GM11168 (cell line): Measurements from ENCODE around the gene HTATSF1.

ENCODE experiments used
- in situ Hi-C: fragments of 300-500 bp; cut with MboI; formaldehyde crosslinking; loops from one replicate; pipeline ENCODE4 v1.12.0; 2022; ENCODE audit warnings: low sequenced_read_pairs; ENCODE audit not compliant: unreplicated experiment

HTATSF1 gene

DNA sequence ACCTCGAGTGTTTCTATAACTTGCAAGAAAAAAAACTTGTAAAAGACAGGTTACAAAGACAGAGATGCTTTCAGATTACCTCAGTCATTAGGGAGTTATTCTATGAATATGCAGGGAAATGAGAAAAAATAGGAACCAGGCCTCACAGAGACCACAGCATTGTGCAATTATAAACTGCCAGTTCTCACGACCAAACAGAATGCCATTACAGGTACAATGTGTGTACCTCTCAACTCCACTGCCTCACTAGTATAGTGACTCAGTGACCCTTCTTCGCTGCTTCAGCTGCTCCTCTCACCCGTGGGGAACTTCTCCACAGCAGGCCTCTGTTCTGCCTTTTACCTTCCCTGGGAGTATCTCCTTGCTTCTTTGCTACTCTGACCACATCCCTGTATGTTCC is 2.3 kb upstream of the HTATSF1 start:
- in situ Hi-C loops: no loop called here

DNA sequence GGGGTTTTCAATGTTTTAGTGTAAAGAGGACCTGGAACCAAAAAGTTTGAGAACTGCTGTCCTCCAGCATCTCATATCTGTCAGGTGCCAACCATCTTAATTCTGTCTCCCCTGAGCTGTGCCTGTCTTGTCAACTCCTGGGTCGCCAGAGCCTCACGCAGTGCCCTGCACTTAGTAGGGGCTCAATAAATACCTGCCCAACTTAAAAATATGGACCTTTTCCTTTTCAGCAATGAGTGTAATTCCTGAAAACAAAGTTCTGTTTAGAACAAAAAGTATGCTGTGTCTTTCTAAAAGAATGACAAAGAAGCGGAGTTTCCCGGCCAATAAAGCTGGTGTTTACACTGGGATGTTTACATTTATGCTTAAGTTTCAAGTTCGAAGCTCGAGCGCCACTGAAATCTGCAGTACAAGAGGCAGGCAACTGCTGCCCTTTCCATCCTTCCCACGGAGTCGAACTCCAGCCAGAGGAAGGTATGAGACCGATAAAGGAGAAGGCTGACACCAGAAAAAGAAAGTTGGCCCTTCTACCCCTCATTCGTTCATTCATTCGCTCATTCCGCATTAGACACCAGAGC is 1.1 kb upstream of the HTATSF1 start:
- in situ Hi-C loops: no loop called here

GRCh38 chrX:136496764-136497555 is 432 bp upstream of the HTATSF1 start:
- in situ Hi-C loops: no loop called here

- in situ Hi-C loops: no loop called here
Observed at GRCh38 chrX:136519069-136519468, 21.7 kb downstream of the HTATSF1 start.

- in situ Hi-C loops: no loop called here
Observed at GRCh38 chrX:136523770-136524169, 26.4 kb downstream of the HTATSF1 start.

DNA sequence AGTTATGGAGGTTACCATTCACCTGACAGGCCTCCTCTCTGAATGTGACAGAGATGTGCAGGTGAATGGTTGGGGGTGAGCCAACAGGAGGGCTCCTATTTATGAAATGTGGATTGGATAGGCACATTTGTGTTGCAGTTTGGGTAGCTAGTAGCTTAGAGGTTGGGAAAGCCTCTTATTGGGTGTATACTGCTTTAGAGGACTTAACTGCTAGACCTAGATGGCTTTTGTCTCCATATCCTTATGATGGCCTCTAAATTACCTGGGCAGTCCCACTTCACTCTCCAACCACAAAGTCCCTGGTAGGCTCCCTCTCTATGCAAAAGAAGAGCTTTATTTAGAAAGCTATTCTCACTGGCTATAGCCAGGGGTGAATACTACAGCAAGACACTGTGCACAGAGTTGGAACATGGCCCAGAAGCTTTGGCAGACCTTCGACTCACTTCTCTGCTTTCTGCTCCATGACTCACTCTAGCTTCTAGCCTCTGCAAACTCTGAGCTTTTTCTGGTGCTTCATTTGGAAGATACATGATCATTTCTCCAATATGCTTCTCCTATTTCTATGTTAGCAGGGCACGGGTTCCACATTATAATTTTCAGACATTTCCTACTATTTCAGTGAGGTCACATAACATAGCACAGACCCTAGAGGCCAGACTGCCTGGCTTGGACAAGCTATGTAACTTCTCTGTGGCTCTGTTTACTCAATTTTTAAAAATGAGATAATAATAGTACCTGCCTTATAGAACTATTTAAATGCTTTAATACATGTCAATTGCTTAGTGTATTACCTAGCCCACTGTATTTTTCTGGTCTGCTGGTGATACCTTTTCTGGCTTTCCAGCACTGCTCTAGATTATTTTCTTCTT is 28.6 kb downstream of the HTATSF1 start:
- in situ Hi-C loops: no loop called here

DNA sequence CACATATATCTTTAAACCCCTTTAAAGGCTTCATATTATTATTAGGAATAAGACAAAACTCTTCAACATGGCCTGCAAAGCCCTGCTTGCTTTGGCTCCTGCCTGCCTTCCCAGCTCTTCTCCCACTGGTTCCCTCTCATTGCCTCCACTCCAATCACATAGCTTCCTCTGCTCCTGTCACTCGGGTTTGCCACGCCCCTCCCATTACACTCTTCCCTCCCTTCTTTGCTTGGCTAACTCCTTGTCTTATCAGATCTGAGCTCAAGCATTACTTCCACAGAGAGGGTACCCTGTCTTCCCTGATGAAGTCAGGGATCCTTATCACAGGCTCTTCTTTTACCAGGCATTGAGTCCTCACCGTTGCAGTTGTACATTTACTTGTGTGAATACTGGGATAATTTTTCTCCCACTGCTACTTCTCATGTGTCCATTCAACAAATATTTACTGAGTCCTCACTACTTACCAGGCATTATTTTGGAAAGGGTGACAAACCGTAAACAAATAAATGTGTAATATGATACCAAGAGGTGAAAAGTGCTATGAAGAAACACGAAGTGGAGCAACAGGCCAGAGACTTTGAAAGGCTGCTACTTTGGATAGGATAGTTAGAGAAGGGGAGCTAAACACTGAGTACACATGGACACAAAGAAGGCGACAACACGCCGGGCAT is 31.4 kb downstream of the HTATSF1 start:
- in situ Hi-C loops: no loop called here

DNA sequence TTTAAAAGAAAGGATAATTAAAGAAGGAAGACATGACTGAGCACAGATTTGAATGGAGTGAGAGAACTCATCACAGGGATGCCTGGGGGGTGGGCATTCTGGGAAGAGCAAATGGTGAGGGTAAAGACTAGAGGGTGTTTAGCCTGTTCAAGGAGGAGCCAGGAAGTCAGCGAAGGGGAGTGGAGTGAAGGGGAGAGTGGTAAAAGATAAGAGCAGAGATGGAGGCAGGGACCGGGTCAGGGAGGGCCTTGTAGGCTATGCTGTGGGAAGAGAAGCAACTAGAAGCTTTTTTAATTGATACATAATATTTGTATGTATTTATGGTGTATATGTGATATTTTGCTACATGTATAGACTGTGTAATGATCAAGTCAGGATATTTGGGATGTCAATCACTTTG is 32.4 kb downstream of the HTATSF1 start:
- in situ Hi-C loops: no loop called here

GRCh38 chrX:136531951-136532350 is 34.6 kb downstream of the HTATSF1 start, which contains the start of gene VGLL1:
VGLL1 (plus strand) TSS chrX:136532215; CDS start chrX:136536021, 3,806 bp downstream.
- in situ Hi-C loops: no loop called here

DNA sequence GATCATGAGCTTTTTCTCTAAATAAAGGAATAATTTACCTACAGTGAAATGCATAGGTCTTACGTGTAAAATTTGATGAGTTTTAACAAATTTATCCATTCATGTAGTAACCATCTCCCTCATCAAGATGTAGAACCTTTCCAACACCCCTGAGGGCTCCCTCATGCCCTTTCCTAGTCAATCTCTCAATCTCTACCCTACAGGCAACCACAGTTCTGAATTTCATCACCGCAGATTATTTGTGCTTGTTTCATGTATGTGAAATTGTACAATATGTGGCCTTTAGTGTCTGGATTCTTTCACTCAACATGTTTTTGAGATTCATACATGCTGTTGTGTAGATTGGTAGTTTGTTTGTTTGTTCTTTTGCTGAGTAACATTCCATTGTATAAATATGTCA is 36.7 kb downstream of the HTATSF1 start:
- in situ Hi-C loops: no loop called here

GRCh38 chrX:136538811-136539210 is 41.4 kb downstream of the HTATSF1 start:
- in situ Hi-C loops: no loop called here

DNA sequence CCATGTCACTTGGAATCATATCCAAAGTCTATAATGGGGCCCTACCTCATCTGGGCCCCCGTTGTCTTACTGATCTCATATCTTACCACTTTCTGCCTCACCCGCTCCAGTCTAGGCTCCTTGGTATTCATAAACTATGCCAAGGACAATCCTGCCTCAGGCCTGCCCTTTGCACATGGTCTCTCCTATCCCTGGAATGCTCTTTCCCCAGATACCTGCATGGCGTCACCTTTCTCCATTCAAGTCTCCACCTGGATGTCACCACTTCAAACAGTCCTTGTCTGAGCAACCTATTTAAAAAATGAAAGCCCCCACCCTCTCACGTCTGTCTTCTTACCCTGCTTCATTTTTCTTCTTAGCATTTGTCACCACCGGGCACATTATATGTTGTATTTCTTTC is 42.8 kb downstream of the HTATSF1 start:
- in situ Hi-C loops: no loop called here

DNA sequence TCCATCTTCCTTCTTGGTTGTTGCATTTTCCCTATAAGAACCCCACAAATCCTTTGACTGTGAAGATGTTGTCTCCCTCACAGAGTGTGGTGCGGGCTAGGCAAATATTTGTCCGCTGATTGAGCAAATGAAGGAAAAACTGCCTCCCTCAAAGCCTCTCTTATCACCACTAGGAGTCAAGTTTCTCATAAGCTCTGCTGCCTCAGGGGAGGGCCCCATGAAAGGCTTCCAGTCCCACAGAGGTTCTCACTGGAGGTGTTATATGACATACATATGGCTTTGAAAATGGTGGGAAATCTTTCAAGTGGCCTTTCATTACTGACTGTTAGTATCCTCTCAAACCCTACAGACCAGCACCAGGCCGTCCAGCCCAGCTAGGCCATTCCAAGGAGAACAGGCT is 43.9 kb downstream of the HTATSF1 start:
- in situ Hi-C loops: no loop called here

DNA sequence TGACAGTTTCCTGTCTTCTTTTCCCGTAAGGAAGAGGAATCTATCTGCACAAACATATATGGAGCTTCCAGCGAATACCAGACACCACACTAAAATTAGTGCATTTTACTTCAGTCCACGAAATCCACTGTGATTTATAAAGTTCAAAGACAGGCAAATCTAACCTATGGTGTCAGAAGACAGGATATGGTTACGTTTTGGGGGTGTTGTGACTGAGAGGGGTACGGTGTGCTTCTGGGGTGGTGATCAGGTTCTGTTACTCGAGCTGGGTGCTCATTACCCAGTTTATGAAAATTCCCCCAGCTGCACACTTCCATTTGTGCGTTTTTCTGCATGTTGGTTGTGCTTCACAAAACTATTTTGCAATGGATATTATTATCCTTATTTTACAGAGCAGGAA is 44.9 kb downstream of the HTATSF1 start:
- in situ Hi-C loops: no loop called here

DNA sequence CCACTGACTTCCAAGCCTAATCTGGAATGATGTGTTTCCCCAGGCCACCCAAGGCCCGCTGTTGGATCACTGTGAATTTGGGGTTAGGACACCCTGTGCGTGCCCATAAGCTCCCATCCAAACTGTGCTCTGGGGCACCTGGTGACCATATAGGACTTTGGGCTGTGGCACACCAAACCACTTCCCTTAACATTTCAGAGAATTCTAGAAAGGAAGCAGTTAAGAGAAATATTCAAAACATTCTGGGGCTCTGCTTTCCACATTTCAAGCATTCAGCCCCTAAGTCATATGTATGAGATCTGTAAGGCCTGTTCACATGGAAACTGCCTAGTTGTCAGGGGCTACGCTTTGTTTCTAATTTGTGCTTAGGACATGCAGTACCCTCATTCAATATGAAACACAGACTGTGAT is 49.0 kb downstream of the HTATSF1 start:
- in situ Hi-C loops: no loop called here

DNA sequence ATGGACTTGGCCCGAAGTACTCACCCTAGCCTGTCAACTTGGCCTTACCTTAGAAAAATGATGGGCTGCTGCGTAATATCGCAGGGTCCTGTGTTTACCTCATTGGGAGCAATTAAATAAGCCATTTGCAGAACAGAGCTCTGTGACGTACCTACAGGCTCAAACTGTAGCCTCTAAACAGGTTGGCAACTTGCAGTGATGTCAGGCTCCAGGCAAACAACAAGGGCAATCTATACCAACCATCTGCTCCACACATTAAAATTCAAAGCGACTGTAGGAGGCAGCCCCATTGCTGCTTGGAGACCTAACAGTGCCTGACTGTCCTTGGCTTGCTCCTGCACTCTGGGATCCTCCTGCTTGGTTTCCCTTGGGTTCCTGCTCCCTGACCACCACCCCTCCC is 51.8 kb downstream of the HTATSF1 start:
- in situ Hi-C loops: no loop called here

DNA sequence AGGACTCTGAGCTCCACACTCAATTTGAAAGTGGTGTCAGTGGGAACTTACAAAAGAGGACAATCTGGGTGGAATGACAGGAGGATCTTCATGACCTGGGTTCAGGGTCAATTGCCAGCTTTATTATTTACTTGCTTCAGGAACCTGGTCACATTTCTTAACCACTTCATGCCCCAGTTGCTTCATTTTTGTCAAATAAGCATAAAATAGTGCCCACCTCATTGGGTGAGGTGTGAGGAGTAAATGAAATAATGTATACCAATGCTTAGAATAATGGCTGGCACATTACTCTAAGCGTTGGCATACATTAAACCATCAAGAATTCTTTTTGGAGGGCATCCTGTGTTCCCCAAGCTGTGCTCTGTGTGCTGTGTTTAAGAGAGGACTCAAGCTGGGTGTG is 54.0 kb downstream of the HTATSF1 start:
- in situ Hi-C loops: no loop called here

GRCh38 chrX:136555694-136556093 is 58.3 kb downstream of the HTATSF1 start:
- in situ Hi-C loops: no loop called here
